HEK293 (cell line): ENCODE results near the gene SLC25A24.

Experiments used
- ZBTB21 ChIP-seq: fragments of 450-650 bp; formaldehyde crosslinking; IDR thresholded peaks from 2 replicates; pipeline ENCODE4 v1.5.1; 2017; ENCODE audit warnings: missing biosample characterization, missing genetic modification characterization
- ZNF510 ChIP-seq: fragments of 450-650 bp; formaldehyde crosslinking; IDR thresholded peaks from 2 replicates; pipeline ENCODE4 v1.5.1; 2018; ENCODE audit warnings: mild to moderate bottlenecking, missing genetic modification characterization, missing biosample characterization; ENCODE audit not compliant: insufficient replicate concordance
- ZNF664 ChIP-seq: fragments of 450-650 bp; formaldehyde crosslinking; IDR thresholded peaks from 2 replicates; pipeline ENCODE4 v1.5.1; 2016; ENCODE audit warnings: missing biosample characterization, missing genetic modification characterization
- ZSCAN30 ChIP-seq: fragments of 450-650 bp; IDR thresholded peaks from 2 replicates; pipeline ENCODE4 v1.5.1; 2018; ENCODE audit warnings: missing biosample characterization, mild to moderate bottlenecking, missing genetic modification characterization, moderate library complexity
- TF ChIP-seq, protein P1 (sequence below): fragments of 450-650 bp; formaldehyde crosslinking; IDR thresholded peaks from 2 replicates; pipeline ENCODE4 v1.5.1; 2016; ENCODE audit warnings: missing biosample characterization, missing genetic modification characterization
- TF ChIP-seq, protein P2 (sequence below): fragments of 450-650 bp; formaldehyde crosslinking; IDR thresholded peaks from 2 replicates; pipeline ENCODE4 v1.5.1; 2016; ENCODE audit warnings: missing biosample characterization, missing genetic modification characterization

DNA sequence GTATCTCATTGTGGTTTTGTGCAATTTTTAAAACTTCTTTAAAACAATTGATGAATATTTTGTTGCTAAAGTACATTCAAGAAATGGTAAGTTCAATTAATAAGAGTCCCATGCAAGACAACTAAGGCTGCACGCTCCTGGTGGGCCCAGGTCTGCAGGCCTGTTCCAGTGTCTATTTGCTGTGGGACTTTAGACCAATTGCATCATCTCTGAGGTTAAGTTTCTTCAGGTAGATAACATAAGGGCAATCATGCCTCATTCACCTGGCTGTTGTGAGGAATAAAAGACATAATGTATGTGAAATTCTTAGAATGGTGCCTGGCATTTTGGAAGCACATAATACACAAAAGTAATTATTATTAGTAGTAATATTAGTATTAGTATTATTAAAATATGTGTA, 82.9 kb downstream of the SLC25A24 start:
- TF ChIP-seq, protein P1, sequence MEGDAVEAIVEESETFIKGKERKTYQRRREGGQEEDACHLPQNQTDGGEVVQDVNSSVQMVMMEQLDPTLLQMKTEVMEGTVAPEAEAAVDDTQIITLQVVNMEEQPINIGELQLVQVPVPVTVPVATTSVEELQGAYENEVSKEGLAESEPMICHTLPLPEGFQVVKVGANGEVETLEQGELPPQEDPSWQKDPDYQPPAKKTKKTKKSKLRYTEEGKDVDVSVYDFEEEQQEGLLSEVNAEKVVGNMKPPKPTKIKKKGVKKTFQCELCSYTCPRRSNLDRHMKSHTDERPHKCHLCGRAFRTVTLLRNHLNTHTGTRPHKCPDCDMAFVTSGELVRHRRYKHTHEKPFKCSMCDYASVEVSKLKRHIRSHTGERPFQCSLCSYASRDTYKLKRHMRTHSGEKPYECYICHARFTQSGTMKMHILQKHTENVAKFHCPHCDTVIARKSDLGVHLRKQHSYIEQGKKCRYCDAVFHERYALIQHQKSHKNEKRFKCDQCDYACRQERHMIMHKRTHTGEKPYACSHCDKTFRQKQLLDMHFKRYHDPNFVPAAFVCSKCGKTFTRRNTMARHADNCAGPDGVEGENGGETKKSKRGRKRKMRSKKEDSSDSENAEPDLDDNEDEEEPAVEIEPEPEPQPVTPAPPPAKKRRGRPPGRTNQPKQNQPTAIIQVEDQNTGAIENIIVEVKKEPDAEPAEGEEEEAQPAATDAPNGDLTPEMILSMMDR (tag by site-specific recombination) = no peak
- TF ChIP-seq ZBTB21 (tag by site-specific recombination) (no peak), ZSCAN30 (no peak), ZNF510 (no peak), ZNF664 (tag by site-specific recombination) (no peak)
- TF ChIP-seq, protein P2, sequence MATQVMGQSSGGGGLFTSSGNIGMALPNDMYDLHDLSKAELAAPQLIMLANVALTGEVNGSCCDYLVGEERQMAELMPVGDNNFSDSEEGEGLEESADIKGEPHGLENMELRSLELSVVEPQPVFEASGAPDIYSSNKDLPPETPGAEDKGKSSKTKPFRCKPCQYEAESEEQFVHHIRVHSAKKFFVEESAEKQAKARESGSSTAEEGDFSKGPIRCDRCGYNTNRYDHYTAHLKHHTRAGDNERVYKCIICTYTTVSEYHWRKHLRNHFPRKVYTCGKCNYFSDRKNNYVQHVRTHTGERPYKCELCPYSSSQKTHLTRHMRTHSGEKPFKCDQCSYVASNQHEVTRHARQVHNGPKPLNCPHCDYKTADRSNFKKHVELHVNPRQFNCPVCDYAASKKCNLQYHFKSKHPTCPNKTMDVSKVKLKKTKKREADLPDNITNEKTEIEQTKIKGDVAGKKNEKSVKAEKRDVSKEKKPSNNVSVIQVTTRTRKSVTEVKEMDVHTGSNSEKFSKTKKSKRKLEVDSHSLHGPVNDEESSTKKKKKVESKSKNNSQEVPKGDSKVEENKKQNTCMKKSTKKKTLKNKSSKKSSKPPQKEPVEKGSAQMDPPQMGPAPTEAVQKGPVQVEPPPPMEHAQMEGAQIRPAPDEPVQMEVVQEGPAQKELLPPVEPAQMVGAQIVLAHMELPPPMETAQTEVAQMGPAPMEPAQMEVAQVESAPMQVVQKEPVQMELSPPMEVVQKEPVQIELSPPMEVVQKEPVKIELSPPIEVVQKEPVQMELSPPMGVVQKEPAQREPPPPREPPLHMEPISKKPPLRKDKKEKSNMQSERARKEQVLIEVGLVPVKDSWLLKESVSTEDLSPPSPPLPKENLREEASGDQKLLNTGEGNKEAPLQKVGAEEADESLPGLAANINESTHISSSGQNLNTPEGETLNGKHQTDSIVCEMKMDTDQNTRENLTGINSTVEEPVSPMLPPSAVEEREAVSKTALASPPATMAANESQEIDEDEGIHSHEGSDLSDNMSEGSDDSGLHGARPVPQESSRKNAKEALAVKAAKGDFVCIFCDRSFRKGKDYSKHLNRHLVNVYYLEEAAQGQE (tag by site-specific recombination) = no peak
